22Rv1 (cell line): ENCODE measurements around the gene RASL10B.
"Not testable (repeated sequence)": the region's sequence is repeated elsewhere in the genome, so short reads cannot be mapped to it uniquely, and the experiment has no call there.

ENCODE experiments used
- H3K27ac ChIP-seq: fragments of 450-650 bp; 2 replicates; pipeline ENCODE4 v1.5.1; 2017
- ZFX ChIP-seq: fragments of 450-650 bp; IDR thresholded peaks from 2 replicates; pipeline ENCODE4 v1.6.1; 2017; ENCODE audit warnings: antibody characterized with exemption, borderline replicate concordance
- TF ChIP-seq, protein P1 (sequence below): fragments of 450-650 bp; IDR thresholded peaks from 2 replicates; pipeline ENCODE4 v1.5.1; 2017; ENCODE audit warnings: mild to moderate bottlenecking

RASL10B gene

DNA sequence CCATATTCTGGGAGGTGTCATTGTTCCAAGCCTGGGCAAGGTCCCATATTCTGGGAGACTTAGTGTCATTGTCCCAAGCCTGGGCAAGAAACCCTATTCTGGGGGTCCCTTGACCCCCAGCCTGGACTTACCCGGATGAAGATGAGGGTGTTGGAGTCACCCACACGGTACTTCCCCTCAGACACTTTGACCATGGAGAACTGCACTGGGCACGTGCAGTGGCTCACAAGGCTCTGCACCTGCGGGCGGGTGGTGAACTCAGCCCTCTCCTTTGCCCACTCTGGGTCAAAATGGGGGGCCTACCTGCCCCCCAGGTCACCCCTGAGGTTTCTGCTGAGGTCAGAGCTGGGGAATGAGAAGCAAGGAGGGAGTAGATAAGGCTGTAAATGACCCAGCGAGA lies 17.5 kb downstream of the RASL10B start:
- no peak for TF ChIP-seq ZFX
- TF ChIP-seq, protein P1, sequence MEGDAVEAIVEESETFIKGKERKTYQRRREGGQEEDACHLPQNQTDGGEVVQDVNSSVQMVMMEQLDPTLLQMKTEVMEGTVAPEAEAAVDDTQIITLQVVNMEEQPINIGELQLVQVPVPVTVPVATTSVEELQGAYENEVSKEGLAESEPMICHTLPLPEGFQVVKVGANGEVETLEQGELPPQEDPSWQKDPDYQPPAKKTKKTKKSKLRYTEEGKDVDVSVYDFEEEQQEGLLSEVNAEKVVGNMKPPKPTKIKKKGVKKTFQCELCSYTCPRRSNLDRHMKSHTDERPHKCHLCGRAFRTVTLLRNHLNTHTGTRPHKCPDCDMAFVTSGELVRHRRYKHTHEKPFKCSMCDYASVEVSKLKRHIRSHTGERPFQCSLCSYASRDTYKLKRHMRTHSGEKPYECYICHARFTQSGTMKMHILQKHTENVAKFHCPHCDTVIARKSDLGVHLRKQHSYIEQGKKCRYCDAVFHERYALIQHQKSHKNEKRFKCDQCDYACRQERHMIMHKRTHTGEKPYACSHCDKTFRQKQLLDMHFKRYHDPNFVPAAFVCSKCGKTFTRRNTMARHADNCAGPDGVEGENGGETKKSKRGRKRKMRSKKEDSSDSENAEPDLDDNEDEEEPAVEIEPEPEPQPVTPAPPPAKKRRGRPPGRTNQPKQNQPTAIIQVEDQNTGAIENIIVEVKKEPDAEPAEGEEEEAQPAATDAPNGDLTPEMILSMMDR = no peak

DNA sequence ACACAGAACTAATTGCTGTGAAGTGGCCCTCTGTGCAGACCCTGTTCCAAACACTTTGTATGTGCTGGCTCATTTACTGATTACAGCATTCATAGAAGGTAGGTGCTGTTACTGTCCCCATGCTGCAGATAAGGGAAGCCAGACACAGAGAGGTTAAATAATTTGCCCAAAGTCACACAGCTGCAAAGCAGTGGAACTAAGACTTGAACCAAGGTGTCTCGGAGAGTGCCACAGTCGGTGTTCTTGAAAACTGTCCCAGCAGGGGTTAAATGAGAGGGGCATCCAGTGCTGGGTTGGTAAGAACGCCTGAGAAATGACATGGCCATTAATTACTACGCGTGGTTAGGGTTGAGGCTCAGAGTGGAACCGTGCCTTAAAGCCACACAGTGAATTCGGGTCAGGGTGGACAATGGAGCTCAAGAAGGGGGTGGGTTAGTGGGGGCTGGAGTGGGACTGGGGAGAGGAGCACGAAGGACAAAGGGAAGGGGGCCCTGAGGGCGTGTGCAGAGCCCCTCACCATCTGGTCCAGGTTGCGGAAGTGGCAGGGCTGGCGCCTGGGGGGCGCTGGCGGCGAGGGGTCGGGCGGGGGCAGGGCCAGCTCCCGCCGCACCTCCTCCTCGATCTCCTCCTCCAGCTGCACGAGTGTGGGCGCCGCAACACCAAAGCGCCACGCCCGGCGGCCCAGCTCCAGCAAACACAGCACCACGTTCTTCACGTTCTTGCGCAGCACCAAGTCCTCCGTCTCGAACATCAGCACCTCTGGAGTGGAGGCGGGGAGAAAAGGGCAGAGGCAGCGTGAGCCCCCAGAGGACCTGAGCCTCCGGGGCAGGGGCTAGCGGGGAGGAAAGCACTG lies 18.3 kb downstream of the RASL10B start:
- no peak overlapping the region for H3K27ac ChIP-seq
- TF ChIP-seq, protein P1 = no peak
- TF ChIP-seq ZFX = no peak

More for the DNA sequence above, 17.5 kb downstream of the RASL10B start:
- H3K27ac ChIP-seq = no peak overlapping the region

DNA sequence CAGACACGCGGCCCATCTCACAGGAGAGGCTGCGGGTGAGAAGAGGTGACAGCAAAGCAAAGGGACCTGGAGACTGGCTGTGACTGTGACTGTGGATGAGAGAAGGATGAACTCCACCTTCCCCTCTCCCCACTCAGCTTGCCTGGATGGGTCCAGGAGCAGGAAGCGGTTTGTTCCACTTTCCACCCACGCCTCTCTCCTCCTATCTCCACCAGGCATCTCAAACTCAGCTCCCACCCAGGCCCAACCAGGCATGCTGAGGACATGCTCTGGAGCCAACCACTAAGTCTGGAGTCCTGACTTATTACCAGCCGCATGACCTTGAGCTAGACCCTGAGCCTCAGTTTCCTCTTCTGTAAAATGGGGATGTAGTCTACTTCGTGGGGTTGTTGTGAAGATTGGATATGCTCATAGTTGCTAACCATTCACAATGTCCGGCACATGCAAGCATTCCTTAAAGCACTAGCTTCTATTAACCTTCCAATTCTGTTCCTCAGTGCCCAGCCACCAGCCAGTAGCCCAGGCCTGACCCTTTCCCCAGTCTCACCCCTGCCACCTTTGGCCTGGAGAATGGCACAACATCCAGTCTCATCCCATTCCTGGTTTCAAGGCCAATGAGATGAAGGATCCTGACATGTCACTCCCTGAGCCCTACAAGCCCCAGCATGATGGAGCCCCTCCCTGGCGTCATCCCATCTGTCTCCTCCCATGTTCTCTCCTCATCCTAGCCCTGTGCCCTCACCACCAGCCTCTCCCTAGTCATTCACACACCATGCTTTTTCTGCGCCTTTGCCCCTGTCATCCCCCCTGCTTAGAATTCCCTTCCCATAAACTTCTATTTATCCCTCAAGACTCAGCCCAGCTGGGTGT lies 19.3 kb downstream of the RASL10B start:
- no peak overlapping the region for H3K27ac ChIP-seq
- TF ChIP-seq, protein P1 = no peak
- TF ChIP-seq ZFX = no peak

DNA sequence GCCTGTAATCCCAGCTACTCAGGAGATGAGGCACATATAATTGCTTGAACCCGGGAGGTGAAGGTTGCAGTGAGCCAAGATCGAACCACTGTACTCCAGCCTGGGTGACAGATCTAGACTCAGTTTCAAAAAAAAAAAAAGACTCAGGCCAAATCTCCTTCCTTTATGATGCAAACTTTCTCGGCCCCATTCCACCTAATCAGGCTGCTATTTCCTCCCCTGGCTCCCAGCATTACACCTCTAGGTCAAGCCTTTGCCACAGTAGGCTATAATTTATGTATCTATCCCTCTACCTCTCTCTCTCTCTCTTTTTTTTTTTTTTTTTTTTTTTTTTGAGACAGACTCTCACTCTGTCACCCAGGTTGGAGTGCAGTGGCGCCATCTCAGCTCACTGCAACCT lies 20.1 kb downstream of the RASL10B start:
- not testable (repeated sequence) for H3K27ac ChIP-seq

DNA sequence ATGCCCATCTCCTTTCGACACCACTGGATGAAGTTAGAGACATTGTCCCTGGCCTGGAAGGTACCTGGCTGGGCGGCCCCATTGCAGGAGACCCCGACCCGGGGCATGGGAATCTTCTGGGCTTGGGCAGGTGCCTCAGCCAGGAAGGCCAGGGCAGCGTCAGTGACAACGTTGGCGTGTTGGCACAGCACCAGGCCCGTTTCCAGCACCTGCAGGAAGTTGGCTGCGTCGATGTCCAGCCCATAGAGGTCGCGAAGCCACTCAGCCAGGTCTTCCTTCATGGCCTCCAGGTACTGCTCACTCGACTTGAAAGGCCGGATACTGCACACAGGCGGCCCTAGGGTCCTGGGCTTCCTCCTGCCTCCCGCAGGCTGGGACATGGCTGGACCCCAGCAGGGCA lies 21.0 kb downstream of the RASL10B start:
- H3K27ac ChIP-seq = no peak overlapping the region
- no peak for TF ChIP-seq ZFX
- TF ChIP-seq, protein P1 = no peak

DNA sequence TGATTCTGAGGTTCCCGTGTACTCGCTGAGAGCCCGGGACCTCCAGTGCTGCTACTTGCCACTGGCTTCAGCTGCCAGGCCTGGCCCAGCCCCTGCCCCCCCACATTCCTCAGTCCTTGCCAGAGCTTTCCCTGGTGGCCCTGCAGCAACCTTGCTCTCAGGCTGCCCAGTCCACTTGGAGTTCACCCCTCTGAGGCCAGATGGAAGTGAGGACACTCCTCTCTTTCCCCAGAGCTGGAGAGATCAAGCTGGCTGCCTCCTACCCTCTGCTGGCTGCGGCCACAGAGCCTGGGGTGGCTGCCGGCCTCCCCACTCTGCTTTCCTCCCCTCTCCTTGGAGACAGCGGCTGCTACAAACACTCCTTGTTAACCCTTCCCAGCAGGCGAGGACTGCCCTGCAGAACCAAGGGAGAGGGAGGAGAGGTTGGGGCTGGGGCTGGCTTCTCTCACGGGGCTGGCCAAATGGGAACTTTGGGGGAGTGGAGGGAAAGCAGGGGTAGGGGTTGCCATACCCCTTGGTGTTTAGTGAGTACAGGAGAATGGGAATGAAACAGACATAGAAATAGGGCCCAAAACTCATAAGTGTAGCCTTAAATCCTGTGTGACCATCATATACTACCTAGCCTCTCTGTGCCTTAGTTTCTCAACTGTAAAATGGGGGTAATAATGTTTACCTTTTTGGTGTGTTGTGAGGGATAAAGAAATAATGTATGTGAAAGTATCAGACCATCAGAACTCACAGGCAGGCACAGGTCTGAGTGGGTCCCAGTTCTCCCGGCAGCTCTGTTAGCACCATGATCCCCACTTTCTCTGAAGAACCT lies 21.7 kb downstream of the RASL10B start, which contains the start of gene GAS2L2:
Gene GAS2L2, minus strand, starts transcription at position 295 of the 820 bp plus-strand sequence. CDS start 389 bp downstream, outside the sequence.
- no peak for TF ChIP-seq ZFX
- TF ChIP-seq, protein P1 = no peak
- H3K27ac ChIP-seq = no peak within 1 kb of the TSS

DNA sequence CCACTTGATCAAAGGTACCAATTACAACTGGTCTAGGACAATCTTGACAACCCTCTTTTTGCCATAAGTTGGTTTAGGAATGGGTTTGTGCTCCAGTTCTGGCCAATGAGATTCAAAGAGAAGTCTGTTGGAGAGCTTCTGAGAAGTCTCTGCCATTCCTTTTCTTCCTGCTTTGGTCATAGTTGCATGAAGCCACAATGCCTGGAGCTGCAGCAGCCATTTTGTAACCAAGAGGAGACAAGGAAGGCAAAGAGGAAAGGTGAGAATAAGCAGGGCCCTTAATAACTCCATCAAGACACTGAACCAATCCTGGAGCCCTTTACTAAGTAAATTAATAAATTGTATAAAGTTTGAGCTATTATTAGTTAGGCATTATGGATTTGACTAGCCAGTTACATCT lies 25.8 kb downstream of the RASL10B start:
- no peak overlapping the region for H3K27ac ChIP-seq
- TF ChIP-seq, protein P1 = no peak
- TF ChIP-seq ZFX = no peak
